Urinary bladder (tissue), 4 donors: ENCODE data around the gene RCN1. TPM values are rescaled to one million over a fixed set of nuclear protein-coding genes. Genes with fewer than 3 reads are reported as not detected.
"Not testable (repeated sequence)": the region's sequence is repeated elsewhere in the genome, so short reads cannot be mapped to it uniquely, and the experiment has no call there.

Experiments used
- DNase-seq: peaks from one replicate; pipeline ENCODE4 v3.0.0-alpha.2; 2015; ENCODE audit errors: extremely low spot score
- H3K27ac ChIP-seq: one replicate; pipeline ENCODE4 v1.5.1; 2013; ENCODE audit warnings: low read depth, mild to moderate bottlenecking, moderate library complexity
- H3K36me3 ChIP-seq: one replicate; pipeline ENCODE4 v1.6.1; 2013; ENCODE audit warnings: mild to moderate bottlenecking, moderate library complexity; ENCODE audit not compliant: insufficient read depth
- H3K4me1 ChIP-seq: one replicate; pipeline ENCODE4 v1.6.1; 2013; ENCODE audit warnings: mild to moderate bottlenecking, moderate library complexity; ENCODE audit not compliant: insufficient read depth
- H3K4me3 ChIP-seq: one replicate; pipeline ENCODE4 v1.5.1; 2013; ENCODE audit warnings: low read depth, low read length
- WGBS: extraction: QIAGEN DNeasy Blood & Tissue Kit; methylation state at CpG from one replicate; pipeline ENCODE4 v1.1.7; 2013; 5-methylcytosine and 5-hydroxymethylcytosine counted together
- polyA plus RNA-seq: library from polyadenylated mRNA; stranded (reverse); fragments of 200-250 nt; gene quantifications from one replicate; pipeline ENCODE4 v1.2.3, GENCODE V29; 2013
- total RNA-seq: library from RNA; depleted of rRNA; stranded (reverse); fragments of >200 nt; gene quantifications from one replicate; pipeline ENCODE4 v1.2.3, GENCODE V29; 2014
- donor health status: healthy with polysubstance abuse.
- donor health status: healthy.

Gene RCN1
- total and polyA plus RNA-seq, 2 donors, result 97.7 to 238 TPM

DNA sequence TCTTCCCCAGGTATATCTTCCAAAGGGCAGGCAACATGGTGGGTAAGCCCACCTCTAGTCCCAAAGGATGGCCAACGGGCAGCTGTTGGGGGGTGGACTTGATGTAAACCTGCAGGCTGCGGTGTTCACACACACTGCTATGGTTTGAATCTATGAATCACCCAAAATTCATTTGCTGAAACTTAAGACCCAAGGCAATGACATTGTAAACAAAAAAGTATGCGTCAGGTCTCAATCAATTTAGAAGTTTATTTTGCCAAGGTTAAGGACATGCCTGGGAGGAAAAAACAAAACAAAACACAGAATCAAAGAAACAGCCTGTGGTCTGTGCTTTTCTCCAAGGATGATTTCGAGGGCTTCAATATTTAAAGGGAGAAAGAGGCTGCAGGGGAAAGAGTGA is 18.3 kb downstream of the RCN1 start:
- H3K36me3 ChIP-seq, result no peaks in the 10 kb centered on the region
- DNase-seq, result no peak
- H3K27ac ChIP-seq, result no peak overlapping the region
- H3K4me1 ChIP-seq, result no peaks in the 10 kb centered on the region
- no peak overlapping the region for H3K4me3 ChIP-seq
- WGBS, result 90% methylated on average over 4 of the region's 4 CpGs

DNA sequence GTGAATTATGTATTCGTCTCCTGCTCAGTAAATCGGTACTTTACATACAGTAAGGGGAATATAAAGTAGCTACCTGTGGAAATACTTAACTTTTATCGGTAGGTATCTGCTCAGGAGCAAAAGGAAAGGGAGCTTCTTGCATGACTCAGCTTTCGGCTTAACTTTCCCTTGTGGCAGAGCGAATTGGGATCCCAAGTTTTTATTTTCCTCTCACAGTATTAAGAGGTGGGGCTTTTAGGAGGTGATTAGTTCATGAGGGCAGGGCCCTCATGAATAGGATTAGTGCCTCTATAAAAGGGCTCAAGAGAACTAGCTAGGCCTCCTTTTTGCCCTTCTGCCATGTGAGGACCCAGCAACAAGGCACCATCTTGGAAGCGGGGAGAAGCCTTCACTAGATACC is 18.7 kb downstream of the RCN1 start:
- no peak for DNase-seq
- no peaks in the 10 kb centered on the region for H3K4me1 ChIP-seq
- no peak overlapping the region for H3K27ac ChIP-seq
- no peaks in the 10 kb centered on the region for H3K36me3 ChIP-seq
- no peak overlapping the region for H3K4me3 ChIP-seq
- WGBS, result 94% methylated on average over 6 of the region's 6 CpGs

DNA sequence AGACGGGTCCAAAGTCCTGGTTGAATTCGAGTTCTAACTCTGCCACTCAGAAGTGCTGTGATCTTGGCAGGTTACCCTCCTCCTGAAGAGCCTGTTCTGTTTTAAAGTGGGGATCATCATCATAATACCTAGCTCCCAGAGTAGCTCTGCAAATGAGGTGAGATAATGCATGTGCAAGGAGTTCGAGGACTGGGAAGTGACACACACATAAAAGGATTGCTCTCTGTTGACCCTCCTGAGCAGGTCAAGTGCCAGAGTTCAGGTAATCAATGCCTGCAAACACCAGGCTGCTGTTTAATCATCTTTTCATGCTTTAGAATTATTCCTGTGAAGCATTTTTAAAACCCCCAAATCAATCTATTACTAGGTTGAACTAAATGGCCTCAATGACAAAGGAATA is 19.9 kb downstream of the RCN1 start:
- Histone ChIP-seq H3K36me3 (no peaks in the 10 kb centered on the region), H3K4me3 (no peak overlapping the region), H3K27ac (no peak overlapping the region), H3K4me1 (no peaks in the 10 kb centered on the region)
- whole genome bisulfite sequencing, result 85% methylated on average over 3 of the region's 3 CpGs
- no peak for DNase-seq

DNA sequence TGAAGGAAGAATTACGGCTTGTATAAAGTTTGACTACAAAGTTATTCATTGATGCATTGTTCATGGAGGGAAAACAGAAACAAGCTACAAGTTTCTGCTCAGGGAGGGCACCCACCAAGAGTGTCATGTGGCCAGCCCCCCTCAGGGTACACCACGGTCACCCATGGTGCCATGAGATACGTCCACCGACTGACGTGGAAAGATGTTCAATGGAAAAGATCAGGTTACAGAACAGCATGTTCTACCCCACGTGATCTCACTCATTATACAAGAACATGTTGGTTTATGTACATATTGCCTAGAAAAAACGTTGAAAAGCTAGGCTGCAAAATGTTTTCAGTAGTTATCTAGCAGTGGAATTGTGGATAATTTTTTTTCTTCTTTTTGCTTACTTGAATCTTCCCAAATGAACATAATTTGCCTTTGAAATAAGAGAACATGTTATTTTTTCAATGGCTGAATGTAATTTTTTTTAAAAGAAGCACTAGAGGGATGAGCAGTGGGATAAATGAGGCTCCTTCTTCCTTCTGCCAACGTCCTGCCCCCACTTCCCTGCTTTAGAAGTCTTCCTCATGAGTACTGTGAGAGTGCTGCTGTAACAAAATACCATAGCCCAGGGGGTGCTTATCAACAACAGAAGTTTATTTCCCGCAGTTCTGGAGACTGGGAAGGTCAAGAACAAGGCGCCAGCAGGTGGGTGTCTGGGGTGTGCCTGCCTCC is 22.5 kb downstream of the RCN1 start:
- WGBS, result 38% methylated on average over 10 of the region's 10 CpGs

DNA sequence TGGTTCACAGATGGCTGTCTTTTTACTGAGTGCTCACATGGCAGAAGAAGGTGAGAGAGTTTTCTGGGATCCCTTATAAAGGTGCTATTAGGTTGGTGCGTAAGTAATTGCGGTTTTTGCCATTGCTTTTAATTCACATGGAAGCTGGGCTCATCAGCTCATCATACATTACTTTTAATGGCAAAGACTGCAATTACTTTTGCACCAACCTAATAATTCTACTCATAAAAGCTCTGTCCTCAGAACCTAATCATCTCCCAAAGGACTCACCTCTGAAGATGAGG is 23.0 kb downstream of the RCN1 start:
- no peak for DNase-seq
- Histone ChIP-seq H3K36me3 (no peaks in the 10 kb centered on the region), H3K4me3 (no peak overlapping the region), H3K27ac (no peak overlapping the region), H3K4me1 (no peaks in the 10 kb centered on the region)
- WGBS, result 87% methylated on average over 2 of the region's 2 CpGs

More for the DNA sequence above, 22.5 kb downstream of the RCN1 start:
- H3K4me1 ChIP-seq, result no peaks in the 10 kb centered on the region
- H3K4me3 ChIP-seq, result no peak overlapping the region
- DNase-seq, result no peak
- no peaks in the 10 kb centered on the region for H3K36me3 ChIP-seq
- H3K27ac ChIP-seq, result no peak overlapping the region

GRCh38 chr11:32115446-32115845 is 24.6 kb downstream of the RCN1 start:
- no peak for DNase-seq
- H3K27ac ChIP-seq, result no peak overlapping the region
- WGBS, result 61% methylated on average over 5 of the region's 5 CpGs
- H3K4me3 ChIP-seq, result no peak overlapping the region
- no peaks in the 10 kb centered on the region for H3K36me3 ChIP-seq
- no peaks in the 10 kb centered on the region for H3K4me1 ChIP-seq

GRCh38 chr11:32116668-32117067 is 25.8 kb downstream of the RCN1 start:
- no peaks in the 10 kb centered on the region for H3K36me3 ChIP-seq

DNA sequence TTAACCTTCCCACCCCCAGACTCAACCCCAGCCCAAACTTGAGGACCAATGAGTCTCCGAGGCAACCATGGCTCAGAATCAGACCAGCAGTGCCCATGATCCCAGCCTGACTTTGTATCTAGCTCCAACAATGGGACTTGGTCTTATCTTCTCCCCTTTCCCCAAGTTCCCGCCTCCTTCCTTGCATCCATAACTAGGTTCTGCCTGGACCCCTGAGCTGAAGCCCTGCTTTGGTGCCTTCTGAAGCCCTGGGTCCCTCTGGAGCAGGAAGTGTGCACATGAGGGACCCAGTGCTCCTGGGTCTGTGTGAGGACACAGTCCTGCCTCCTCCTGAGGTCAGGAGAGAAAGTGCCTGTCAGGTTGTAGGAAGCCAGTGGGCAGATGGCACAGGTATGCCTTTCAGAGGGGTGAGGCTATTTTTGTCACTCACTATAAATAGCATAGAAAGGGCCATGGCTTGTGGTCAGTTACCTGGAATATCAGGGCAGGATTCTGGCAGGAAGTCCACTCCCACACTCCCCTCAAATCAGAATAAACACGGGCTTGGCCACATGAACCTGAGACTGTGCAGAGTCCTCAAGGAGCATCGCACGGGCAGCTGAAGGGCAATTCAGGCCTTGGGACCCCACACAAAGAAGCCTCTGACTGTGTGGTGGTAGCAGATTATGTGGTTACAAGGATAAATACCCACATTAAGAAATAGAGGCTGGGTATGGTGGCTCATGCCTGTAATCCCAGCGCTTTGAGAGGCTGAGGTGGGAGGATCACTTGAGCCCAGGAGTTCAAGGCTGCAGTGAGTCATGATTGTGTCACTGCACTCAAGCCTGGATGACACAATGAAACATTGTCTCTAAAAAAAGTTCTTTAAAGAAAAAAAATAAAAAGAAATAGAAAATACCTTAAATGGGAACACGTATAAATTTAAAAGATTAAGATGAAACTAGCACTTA is 27.4 kb downstream of the RCN1 start:
- no peak overlapping the region for H3K4me3 ChIP-seq
- DNase-seq, result no peak
- 92% methylated on average over 7 of the region's 7 CpGs for WGBS
- no peaks in the 10 kb centered on the region for H3K4me1 ChIP-seq
- H3K27ac ChIP-seq, result no peak overlapping the region
- no peaks in the 10 kb centered on the region for H3K36me3 ChIP-seq

More at GRCh38 chr11:32116668-32117067, 25.8 kb downstream of the RCN1 start:
- Histone ChIP-seq H3K4me3 (no peak overlapping the region), H3K27ac (no peak overlapping the region), H3K4me1 (no peaks in the 10 kb centered on the region)
- no peak for DNase-seq
- WGBS, result 95% methylated on average over 2 of the region's 2 CpGs

GRCh38 chr11:32119139-32119538 is 28.3 kb downstream of the RCN1 start:
- not testable (repeated sequence) for H3K4me1 ChIP-seq, H3K4me3 ChIP-seq, DNase-seq, H3K27ac ChIP-seq, H3K36me3 ChIP-seq
- 92% methylated on average over 5 of the region's 5 CpGs for WGBS

GRCh38 chr11:32121012-32121411 is 30.1 kb downstream of the RCN1 start:
- no peak for DNase-seq
- WGBS, result 94% methylated on average over 4 of the region's 4 CpGs
- no peak overlapping the region for H3K27ac ChIP-seq
- no peaks in the 10 kb centered on the region for H3K4me1 ChIP-seq
- H3K36me3 ChIP-seq, result no peaks in the 10 kb centered on the region
- no peak overlapping the region for H3K4me3 ChIP-seq

GRCh38 chr11:32122200-32122599 is 31.3 kb downstream of the RCN1 start:
- DNase-seq, result no peak
- Histone ChIP-seq H3K4me3 (no peak overlapping the region), H3K36me3 (no peaks in the 10 kb centered on the region), H3K27ac (no peak overlapping the region), H3K4me1 (no peaks in the 10 kb centered on the region)
- WGBS, result 67% methylated on average over 2 of the region's 2 CpGs

- DNase-seq, result no peak
- no peak overlapping the region for H3K27ac ChIP-seq
- no peaks in the 10 kb centered on the region for H3K36me3 ChIP-seq
- no peaks in the 10 kb centered on the region for H3K4me1 ChIP-seq
- no peak overlapping the region for H3K4me3 ChIP-seq
- 84% methylated on average over 3 of the region's 3 CpGs for WGBS
Measured at GRCh38 chr11:32131321-32131720, 40.4 kb downstream of the RCN1 start.

DNA sequence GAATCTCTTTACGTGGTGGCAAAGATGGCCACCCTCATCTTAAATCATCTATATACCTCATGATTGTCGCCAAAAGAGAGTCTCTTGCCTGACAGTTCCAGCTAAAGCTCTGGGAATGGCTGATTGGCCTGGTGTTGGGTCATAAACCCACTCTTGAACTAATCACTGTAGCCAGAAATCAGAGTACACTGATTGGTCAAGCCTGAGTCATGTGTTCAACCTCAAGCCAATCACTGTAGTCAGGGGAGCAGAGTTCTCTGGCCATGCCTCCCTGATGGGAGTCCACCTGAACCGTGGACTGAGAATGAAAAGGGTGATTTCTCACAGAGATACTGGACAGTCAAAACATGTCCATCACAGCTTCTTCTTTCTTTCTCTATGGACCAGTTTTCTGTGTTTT is 45.8 kb downstream of the RCN1 start:
- WGBS, result 93% methylated on average over 3 of the region's 3 CpGs
- Histone ChIP-seq H3K27ac (no peak overlapping the region), H3K4me3 (no peak overlapping the region), H3K4me1 (no peaks in the 10 kb centered on the region), H3K36me3 (no peaks in the 10 kb centered on the region)
- DNase-seq, result no peak

DNA sequence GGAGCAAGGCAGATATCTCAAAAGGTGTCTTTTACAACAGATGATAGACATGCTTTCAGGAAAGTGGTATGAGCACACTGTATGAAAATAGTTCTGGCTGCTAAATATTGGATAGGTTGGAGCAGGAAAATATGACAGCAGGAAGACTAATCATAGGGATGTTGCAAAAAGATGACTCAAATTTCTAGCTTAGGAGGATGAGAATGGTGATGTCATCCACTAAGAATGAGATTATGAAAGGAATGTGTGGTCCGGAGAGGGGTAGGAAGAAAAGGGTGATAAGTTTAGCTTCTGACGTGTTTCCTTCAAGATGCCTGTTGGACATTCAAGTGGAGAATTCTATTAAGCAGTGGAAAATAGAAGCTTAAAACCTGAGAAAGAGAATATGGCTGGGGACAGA is 46.4 kb downstream of the RCN1 start:
- no peak overlapping the region for H3K27ac ChIP-seq
- 14% methylated on average over 2 of the region's 2 CpGs for WGBS
- DNase-seq, result no peak
- H3K4me1 ChIP-seq, result no peaks in the 10 kb centered on the region
- no peak overlapping the region for H3K4me3 ChIP-seq
- no peaks in the 10 kb centered on the region for H3K36me3 ChIP-seq
